Epithelial cell of prostate (primary cell): ENCODE measurements around the gene DNM3.

Source experiments
- DNase-seq: peaks from one replicate; pipeline ENCODE4 v3.0.0-alpha.2; 2011; ENCODE audit warnings: low read depth, low spot score
- H3K27ac ChIP-seq: fragments of 450-650 bp; 2 replicates; pipeline ENCODE4 v1.5.1; 2017; ENCODE audit warnings: mild to moderate bottlenecking

DNM3 gene

DNA sequence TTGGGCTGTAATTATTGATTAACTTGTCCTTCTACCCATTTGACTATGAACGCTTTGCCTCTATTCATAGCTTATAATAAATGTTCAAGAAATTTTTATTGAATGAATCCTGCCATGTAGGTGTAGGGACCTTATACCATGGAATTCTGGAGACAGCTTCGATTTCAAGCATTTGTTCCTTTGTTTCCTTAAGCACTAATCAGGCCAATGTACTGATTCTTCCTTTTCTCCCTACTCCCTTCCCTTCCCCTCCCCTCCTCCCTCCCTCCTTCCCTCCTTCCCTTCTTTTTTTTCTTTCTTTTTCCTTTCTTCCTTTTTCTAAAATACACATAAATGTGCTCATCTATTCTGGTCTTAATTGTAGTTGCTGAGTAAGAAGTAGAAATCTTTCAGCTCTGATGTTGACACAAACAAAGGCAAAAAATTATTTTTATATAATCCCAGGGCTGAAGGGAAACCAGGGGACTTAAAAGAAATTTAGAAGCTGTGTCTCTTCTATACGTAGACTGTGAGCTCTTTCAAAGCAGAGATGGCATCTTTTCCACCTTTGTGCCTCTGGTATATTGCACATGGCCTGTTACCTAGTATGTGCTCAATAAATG is 24.9 kb upstream of the DNM3 start:
- DNase-seq: no peak
- H3K27ac ChIP-seq: no peak overlapping the region

DNA sequence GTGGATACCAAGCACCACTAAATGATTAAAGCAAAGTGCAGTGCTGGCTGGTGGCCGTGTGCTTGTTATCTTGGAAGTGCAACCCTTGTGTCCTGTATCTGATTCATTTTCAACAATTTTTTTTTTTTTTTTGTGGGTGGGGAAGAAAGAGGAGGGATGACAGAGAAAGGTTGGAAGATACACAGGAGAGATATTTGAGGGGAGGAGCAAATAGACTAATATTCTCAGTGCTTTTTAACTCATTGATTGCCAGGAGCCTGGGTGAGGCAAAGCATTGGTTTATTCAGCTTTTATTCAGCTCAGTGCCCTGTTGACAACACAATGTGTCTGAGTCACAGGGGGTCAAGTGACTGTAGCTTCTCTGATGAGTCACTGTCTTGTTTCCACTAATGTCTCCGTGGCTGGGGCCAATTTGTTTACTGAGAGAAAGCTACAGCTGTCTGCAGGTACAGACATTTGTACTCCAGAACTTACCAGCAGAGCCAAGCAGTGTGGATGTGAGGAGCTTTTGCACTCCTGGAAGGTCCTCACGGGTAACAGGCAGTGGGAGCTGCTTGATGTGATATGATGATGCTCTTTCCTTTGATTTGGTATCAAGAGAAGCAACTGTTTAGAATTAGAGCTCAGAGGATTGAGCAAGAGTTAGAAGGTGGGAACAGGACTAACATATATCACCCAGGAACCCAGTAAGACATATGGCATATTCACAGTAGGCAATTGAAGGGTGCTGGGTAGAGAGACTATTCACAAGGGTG is 23.6 kb upstream of the DNM3 start:
- peak; percentile 87 for DNase-seq
- peak overlapping the region; percentile 34 for H3K27ac ChIP-seq

DNA sequence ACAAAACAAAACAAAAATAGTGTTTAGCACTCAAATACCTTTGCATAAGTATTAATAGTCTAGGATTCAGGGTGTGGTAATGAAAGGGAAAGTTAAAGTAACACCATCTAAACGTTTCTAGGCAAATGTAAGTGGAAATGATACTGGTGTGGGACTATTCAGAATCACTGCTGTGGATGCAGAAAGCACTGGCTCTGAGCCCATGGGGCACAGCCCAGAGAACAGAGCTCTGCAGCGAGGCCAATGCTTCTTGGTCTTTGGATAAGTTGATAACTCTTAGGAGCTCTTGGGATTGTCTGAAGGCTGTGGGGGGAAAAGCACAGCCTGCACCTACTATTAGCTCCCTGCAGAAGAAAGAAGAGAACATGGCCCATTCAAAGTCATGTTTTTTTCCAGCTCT is 21.4 kb upstream of the DNM3 start:
- H3K27ac ChIP-seq: no peak overlapping the region
- no peak for DNase-seq

DNA sequence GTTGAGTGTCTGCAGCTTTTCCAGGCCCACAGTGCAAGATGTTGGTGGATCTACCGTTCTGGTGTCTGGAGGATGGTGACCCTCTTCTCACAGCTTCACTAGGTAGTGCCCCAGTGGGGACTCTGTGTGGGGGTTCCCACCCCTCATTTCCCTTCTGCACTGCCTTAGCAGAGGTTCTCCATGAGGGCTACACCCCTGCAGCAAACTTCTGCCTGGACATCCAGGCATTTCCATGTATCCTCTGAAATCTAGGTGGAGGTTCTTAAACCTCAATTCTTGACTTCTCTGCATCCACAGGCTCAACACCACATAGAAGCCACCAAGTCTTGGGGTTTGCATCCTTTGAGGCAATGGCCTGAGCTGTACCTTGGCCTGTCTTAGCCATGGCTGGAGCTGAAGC is 14.3 kb upstream of the DNM3 start:
- H3K27ac ChIP-seq: no peak overlapping the region
- no peak for DNase-seq

DNA sequence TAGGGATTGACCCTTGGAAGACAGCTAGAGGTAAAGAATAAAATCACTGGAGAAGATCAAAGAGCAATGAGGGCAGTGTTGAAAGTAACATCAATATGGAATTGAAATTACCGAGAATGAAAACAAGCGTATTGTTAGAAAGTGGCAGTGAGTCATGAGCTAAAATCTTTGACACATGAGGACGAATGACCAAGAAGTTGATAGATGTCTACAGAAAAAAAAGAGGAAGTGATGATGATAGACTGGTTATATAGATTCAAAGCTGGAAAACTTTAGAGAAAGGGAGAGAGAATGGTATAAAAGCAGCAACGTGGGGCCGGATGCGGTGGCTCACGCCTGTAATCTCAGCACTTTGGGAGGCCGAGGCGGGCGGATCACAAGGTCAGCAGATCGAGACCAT is 12.5 kb upstream of the DNM3 start:
- no peak for DNase-seq
- H3K27ac ChIP-seq: no peak overlapping the region

DNA sequence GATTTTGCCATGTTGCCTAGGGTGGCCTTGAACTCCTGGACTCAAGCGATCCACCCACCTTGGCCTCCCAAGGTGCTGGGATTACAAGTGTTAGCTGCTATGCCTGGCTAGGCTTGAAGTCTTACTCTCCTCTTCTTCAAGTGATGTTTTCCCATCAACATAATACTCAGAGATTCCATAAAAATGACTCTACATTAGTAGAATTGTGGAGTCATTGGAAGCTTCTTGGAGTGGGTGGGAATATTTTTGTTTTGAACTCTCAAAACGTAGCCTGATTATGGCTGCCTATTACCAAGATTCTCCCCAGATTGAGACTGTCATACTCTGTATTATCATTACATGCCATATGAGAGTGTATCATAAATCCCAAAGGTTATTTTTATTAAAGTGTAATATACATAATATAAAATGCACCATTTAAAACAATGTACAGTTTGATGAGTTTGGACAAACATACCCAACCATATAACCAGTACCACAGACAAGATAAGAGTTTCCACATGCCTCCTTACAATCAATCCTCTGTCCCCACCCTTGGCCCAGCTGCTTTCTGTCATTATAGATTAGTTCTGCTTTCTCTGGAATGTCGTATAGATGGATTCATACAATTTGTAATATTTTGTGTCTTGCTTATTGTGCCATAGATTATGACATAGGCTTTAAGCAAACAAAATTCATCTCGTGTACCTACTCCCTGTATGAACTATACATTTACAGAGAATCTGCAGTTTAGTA is 8.0 kb upstream of the DNM3 start:
- DNase-seq: no peak
- H3K27ac ChIP-seq: no peak overlapping the region

DNA sequence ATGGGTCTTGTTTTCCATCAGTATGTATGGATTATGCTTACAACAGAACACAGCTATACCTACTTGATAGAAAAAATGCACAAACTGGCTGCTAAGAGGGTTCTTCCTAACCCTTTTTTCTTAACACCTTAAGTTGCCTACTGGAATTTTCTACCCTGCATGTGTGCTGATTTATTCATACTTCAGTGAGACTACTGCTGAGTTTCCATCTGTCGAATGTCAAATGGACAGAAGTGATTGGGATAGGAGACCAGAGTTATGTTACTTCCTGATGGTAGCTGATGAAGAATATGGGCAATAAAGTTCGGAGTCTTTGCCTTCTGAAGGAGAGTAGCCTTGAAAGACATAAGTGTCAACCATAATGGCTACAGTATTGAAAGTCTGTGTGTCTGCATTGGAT is 6.5 kb upstream of the DNM3 start:
- no peak for DNase-seq
- no peak overlapping the region for H3K27ac ChIP-seq

DNA sequence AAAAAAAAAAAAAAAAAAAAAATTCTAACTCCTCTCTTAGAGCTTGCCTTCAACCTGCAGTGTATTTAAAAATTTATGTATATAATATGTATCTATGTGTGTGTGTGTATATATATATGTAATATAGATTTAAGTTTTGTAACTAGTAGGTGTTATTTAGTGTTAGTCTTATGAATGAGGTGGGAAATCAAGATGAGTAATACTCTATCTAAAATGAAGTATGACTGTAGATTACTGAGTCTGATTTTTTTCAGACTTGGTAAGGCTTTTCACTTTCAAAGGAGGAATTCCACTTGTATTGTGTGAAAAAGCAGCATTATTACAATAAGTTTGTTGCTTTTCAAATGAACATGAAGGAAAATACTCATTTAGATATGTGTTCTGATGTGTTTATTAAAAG is 5.4 kb upstream of the DNM3 start:
- DNase-seq: no peak

DNA sequence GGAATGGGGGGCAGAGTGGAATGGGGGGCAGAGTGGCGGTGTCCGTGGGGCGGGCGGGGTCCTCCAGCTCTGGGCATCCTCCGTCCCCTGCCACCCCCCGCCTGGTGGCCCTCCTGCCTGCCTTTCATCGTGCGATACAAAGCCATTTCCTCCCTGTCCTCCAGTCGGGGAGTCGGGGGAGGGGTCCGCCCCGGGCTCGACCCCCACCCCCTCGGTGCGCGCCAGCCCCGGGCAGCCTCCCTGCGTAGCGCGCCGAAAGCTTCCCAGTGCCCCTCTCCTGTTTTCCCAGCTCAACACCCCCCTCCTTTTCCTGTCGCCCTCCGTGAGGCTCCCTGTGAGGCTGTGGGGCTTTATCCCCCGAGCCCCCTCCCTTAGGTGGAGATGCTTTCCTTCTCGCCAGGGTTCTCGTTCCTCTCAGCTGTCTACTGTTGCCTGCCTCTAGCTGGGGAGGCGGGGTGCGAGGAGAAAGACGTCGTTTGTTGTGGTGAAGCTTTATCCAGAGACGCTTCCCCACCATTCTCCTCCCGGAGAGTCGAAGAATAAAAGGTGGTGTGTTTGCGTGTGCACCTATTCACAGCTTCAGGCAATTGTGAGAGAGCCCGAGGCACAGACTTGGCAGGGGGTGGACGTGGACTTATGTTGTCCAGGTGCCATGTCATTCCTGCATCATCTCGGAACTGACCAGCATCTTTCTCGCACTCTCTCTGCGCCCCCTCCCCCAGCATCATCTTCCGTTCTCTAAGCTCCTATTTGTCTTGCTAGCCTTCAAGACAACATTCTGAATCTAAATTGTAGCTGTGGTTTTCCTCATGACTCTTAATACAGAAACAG is 848 bp downstream of the DNM3 start:
- no peak for DNase-seq
- H3K27ac ChIP-seq: no peak overlapping the region

More for the DNA sequence above, 5.4 kb upstream of the DNM3 start:
- H3K27ac ChIP-seq: no peak overlapping the region

DNA sequence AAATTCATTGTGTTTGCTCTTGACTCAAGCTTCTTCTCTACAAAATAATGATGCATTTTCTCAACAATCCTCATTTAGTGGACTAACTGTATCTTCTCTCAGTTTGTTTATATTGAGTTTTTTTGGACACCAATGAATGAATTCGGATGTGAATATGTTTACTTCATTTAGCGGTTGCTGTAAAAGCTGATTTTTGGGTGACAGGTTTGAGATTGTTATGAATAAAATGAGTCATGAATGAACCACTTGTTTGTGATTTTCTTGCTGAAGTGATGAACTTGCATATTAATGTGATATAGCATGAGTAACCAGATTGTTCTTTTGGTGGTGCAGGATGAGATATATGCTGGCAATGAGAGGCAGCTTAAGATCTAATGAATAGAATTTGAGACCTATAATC is 3.1 kb downstream of the DNM3 start:
- no peak for DNase-seq
- H3K27ac ChIP-seq: no peak overlapping the region

DNA sequence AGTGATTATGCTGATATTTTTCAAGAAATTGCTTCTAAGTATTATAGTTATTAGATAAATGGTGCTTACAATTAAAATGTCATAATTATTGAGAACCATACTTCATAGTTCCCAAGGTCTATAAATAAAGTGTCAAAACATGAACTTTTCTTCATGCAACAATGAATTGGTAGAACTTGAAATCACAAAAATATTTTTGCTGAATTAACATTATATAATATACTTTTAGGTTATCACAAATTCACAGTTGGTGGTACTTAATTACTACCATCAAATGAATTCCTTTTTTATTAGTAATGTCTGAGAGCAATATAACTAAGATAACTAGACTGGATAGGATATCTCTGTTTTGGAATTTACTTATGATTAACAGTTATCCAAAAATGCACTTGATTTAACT is 4.7 kb downstream of the DNM3 start:
- no peak for DNase-seq
- H3K27ac ChIP-seq: no peak overlapping the region

DNA sequence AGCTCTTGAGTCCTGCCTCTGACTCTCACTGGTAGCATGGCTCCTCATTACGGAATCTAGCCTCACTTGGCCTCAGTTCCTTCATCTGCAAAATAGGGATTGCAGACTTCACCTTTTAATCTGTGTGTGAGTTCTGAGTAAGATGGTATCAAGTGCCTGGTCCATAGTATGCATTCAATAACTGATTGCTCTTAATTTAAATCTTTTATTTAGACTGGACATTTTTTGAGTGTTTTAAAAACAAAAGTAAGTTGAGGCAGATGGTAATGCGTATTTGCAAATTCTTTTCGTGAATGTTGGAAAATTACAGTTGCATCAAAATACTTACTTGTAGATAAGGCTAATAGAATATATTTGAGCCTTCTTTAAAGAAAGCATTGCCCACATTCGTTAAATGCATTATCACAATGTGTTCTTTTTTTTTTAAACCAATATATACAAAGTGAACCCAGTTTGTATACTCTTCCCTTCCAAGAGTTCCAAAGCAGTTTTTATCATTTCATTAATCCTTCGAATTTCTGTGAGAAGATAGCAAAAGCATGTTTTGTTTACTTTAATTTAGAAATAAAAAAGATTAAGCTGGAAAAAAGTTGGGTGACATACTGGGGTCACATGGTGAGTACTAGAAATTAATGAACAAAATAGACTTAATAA is 8.1 kb downstream of the DNM3 start:
- no peak for DNase-seq
- no peak overlapping the region for H3K27ac ChIP-seq

DNA sequence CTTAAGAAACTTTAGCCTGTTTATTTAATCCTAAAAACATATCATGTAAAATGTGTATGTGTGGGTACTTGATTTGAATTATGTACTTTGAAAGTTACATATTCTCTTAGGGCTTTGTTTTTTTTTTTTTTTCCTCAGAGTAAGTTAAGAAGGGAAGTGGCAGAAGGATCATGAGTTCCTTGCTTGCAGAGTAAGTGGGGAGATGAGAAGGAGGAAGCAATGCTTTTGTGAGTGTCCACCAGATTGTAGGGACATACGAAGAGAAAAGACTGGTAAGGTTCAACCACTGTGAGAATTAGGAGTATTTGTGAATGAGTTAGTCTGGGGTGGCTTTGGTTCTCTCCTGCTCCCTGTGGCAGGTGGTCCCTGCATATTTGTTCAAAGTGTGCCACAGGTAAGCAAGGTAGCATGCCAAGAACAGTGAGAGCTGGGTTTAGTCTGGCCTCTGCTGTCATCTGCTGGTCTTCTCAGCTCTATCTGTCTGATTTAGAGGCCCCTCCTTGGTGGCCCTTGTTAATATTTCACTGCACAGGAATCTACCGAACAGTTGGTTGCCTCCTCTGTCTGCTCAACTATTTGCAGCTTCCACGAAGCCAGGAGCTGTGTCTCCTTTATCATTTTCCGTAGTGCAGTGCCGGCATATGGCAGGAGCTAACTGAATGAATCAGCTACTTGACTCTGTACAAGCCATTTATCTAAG is 9.5 kb downstream of the DNM3 start:
- DNase-seq: no peak
- no peak overlapping the region for H3K27ac ChIP-seq

DNA sequence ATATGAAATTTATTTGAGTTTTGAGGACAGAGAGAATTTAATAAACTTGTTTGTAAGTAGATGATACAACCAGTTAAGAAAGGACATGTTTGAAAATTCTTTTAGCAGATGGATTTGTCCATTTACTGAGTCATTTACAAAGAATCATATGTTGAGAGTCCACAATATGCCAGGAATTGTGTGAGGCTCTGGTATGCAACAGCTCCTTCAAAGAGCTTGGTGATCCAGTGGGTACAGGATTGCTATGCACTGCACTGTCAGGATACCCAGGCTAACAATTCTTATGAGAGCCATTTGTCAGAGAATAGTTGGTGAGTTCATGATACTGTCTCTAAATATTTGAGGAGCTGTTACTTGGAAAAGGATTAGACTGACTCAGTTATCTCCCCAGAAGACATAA is 11.0 kb downstream of the DNM3 start:
- no peak overlapping the region for H3K27ac ChIP-seq
- no peak for DNase-seq

DNA sequence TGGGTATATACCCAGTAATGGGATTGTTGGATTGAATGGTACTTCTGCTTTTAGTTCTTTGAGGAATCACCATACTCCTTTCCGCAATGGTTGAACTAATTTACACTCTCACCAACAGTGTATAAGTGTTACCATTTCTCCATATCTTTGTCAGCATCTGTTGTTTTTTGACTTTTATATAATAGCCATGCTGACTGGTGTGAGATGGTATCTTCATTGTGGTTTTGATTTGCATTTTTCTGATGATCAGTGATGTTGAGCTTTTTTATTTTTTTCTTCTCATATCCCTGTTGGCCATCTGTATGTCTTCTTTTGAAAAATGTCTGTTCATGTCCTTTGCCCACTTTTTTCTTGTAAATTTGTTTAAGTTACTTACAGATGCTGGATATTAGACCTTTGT is 14.1 kb downstream of the DNM3 start:
- no peak overlapping the region for H3K27ac ChIP-seq
- no peak for DNase-seq

DNA sequence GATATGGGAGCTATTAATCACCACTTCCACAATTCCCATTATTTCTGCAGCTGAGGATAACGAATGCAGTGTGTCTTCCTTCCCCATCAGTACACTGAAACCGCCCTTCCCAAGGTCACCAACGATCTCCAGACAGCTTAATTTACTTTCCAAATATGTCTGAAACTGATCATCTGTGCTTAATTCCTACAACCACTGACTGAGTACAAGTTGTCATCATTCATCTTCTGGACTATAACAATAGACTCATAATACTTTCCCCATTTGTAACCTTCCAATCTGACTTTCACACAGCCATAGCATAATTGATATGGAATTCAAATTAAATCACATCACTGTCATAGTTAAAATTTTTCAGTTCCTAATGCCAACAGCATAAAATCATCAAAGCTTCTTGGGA is 17.4 kb downstream of the DNM3 start:
- H3K27ac ChIP-seq: no peak overlapping the region
- no peak for DNase-seq

DNA sequence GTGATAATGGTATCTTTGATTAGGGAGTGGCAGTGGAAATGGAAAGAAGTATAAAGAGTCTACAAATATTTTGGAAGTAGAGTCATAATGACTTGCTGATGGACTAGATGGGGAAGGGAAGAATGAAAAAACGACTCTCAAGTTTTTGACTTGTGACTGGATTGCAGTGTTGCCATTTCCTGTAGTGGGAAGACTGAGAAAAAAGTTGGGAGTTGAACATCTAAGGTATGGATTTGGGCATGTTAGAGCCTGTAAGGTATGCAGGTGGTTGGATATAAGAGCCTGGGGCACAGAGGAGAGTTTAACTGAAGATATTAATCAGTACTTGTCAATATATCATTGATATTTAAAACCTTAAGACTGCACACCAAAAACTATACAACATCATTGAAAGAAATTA is 19.4 kb downstream of the DNM3 start:
- peak overlapping the region; percentile 7 for H3K27ac ChIP-seq
- DNase-seq: no peak

DNA sequence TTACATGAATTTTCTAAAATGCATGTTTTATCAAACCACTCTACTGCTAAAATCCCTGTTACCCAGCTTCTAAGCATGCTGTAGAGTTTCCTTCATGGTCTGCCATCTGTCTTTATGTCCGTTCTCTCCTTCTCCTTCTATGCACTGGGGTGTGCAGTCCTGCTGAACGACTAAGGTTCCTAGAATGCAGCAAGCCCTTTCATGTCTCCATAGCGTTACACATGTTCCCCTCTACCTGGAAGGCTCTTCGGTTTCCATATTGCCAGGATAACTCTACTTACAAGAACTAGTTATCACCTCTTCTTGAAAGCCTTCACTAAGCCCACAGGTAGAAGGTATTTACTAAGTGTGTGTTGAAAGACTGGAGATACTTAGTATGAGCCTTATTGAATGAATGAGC is 22.2 kb downstream of the DNM3 start:
- H3K27ac ChIP-seq: no peak overlapping the region
- no peak for DNase-seq

DNA sequence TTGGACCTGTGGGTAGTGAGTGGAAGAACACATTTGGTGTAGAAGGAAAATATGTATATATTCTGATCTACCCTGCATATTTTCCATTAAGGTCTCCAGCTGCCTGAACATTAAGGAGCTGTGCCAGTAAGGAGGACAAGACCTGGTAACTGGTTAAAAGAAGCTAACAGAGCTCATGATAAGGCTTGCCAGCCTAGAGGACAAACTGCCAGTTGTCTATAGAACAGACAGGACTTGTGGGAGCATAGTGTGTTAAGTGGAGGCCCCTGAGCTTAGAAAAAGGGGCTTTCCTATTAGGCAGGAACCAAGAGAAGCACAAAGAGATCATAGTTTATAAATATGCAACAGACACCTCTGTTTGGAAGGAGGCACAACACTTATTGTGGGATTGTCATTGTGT is 23.0 kb downstream of the DNM3 start:
- H3K27ac ChIP-seq: no peak overlapping the region
- no peak for DNase-seq

DNA sequence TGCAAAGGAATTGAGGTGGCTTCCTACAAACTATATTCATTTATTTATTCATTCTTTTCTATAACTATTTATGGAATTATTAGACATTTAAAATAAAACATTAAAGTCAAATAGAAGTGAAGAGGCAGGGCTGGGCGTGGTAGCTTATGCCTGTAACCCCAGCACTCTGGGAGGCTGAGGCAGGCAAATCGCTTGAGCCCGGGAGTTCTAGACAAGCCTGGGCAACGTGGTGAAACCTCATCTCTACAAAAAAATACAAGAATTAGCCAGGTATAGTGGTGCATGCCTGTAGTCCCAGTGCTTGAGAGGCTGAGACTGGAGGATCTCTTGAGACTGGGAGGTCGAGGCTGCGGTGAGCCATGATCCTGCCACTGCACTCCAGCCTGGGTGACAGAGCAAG is 23.8 kb downstream of the DNM3 start:
- no peak overlapping the region for H3K27ac ChIP-seq
- DNase-seq: no peak
